Inflammatory macrophage treated with lipopolysaccharide for 4 hours (primary cell): ENCODE data around the gene DAG1.

ENCODE experiments used
- DNase-seq: peaks from one replicate; pipeline ENCODE4 v3.0.0-alpha.2; 2020

The DAG1 gene

GRCh38 chr3:49469936-49470713 lies at the start of gene DAG1:
DAG1 (plus strand) TSS chr3:49470267; CDS start chr3:49510535, 40,268 bp downstream.
- DNase-seq = peak; percentile 98

GRCh38 chr3:49421890-49422378 lies 48.1 kb upstream of the DAG1 start:
- DNase-seq = no peak

- no peak for DNase-seq
Observed at GRCh38 chr3:49422379-49423248, 47.5 kb upstream of the DAG1 start, which contains the start of gene AMT. AMT (minus strand) TSS chr3:49422473; CDS start chr3:49422450, 23 bp downstream.

- DNase-seq = no peak
Observed at GRCh38 chr3:49424816-49425215, 45.3 kb upstream of the DAG1 start.

- DNase-seq = peak; percentile 56
Observed at GRCh38 chr3:49427586-49427985, 42.5 kb upstream of the DAG1 start.

GRCh38 chr3:49428752-49429080 lies 41.4 kb upstream of the DAG1 start:
- DNase-seq = no peak

- DNase-seq = no peak
Observed at GRCh38 chr3:49434731-49435130, 35.3 kb upstream of the DAG1 start.

GRCh38 chr3:49445391-49445790 lies 24.7 kb upstream of the DAG1 start:
- DNase-seq = no peak

GRCh38 chr3:49453621-49454020 lies 16.4 kb upstream of the DAG1 start:
- no peak for DNase-seq

- DNase-seq = no peak
Observed at GRCh38 chr3:49454458-49454857, 15.6 kb upstream of the DAG1 start.

GRCh38 chr3:49454898-49455681 lies 15.0 kb upstream of the DAG1 start:
- peak; percentile 10 for DNase-seq

GRCh38 chr3:49456466-49456865 lies 13.6 kb upstream of the DAG1 start:
- DNase-seq = no peak

GRCh38 chr3:49460188-49460890 lies 9.7 kb upstream of the DAG1 start:
- no peak for DNase-seq

GRCh38 chr3:49460956-49461355 lies 9.1 kb upstream of the DAG1 start:
- DNase-seq = no peak

GRCh38 chr3:49461443-49462171 lies 8.5 kb upstream of the DAG1 start:
- no peak for DNase-seq

- peak; percentile 39 for DNase-seq
Observed at GRCh38 chr3:49462222-49462621, 7.8 kb upstream of the DAG1 start.

GRCh38 chr3:49465270-49466034 lies 4.6 kb upstream of the DAG1 start:
- DNase-seq = peak; percentile 67

- no peak for DNase-seq
Observed at GRCh38 chr3:49466085-49466484, 4.0 kb upstream of the DAG1 start.

- DNase-seq = no peak
Observed at GRCh38 chr3:49469037-49469935, 781 bp upstream of the DAG1 start.
